Hepatocyte (in vitro differentiated cells): ENCODE data around the gene FNDC3B. TPM values are rescaled to one million over a fixed set of nuclear protein-coding genes. Genes with fewer than 3 reads are reported as not detected.

ENCODE experiments used
- DNase-seq: peaks from one replicate; pipeline ENCODE4 v3.0.0-alpha.2; 2016; ENCODE audit warnings: low spot score
- H2AFZ ChIP-seq: fragments of 200-600 bp; sonication (generic); 2 replicates; pipeline ENCODE4 v1.6.0; 2016; ENCODE audit warnings: antibody characterized with exemption, mild to moderate bottlenecking
- H3K27ac ChIP-seq: fragments of 200-600 bp; sonication (generic); 2 replicates; pipeline ENCODE4 v1.5.1; 2016; ENCODE audit warnings: mild to moderate bottlenecking
- H3K27me3 ChIP-seq: fragments of 200-600 bp; sonication (generic); 2 replicates; pipeline ENCODE4 v1.6.1; 2016
- H3K36me3 ChIP-seq: fragments of 200-600 bp; sonication (generic); replicated peaks from 2 replicates; pipeline ENCODE4 v1.5.1; 2016; ENCODE audit warnings: low read depth; ENCODE audit not compliant: insufficient read depth
- H3K4me1 ChIP-seq: fragments of 200-600 bp; sonication (generic); 2 replicates; pipeline ENCODE4 v1.5.1; 2016; ENCODE audit warnings: mild to moderate bottlenecking, moderate library complexity; ENCODE audit not compliant: insufficient read depth
- H3K4me2 ChIP-seq: fragments of 200-600 bp; sonication (generic); 2 replicates; pipeline ENCODE4 v1.6.0; 2016
- H3K4me3 ChIP-seq: fragments of 200-600 bp; sonication (generic); 2 replicates; pipeline ENCODE4 v1.5.1; 2016; ENCODE audit warnings: mild to moderate bottlenecking
- H3K79me2 ChIP-seq: fragments of 200-600 bp; sonication (generic); 2 replicates; pipeline ENCODE4 v1.6.0; 2017; ENCODE audit warnings: mild to moderate bottlenecking
- H3K9me2 ChIP-seq: fragments of 200-600 bp; sonication (generic); replicated peaks from 2 replicates; pipeline ENCODE4 v1.6.0; 2017; ENCODE audit warnings: mild to moderate bottlenecking; ENCODE audit not compliant: insufficient read depth
- H3K9me3 ChIP-seq: fragments of 200-600 bp; sonication (generic); 2 replicates; pipeline ENCODE4 v1.5.1; 2016; ENCODE audit warnings: low read depth, mild to moderate bottlenecking
- H4K20me1 ChIP-seq: fragments of 200-600 bp; sonication (generic); 2 replicates; pipeline ENCODE4 v1.6.0; 2016; ENCODE audit warnings: mild to moderate bottlenecking; ENCODE audit not compliant: insufficient read depth, poor library complexity, severe bottlenecking
- CTCF ChIP-seq: fragments of 200-600 bp; sonication (generic); IDR thresholded peaks from 2 replicates; pipeline ENCODE4 v1.5.1; 2016; ENCODE audit warnings: antibody characterized with exemption, mild to moderate bottlenecking; ENCODE audit not compliant: poor library complexity
- EZH2 ChIP-seq: fragments of 200-600 bp; sonication (generic); IDR thresholded peaks from 2 replicates; pipeline ENCODE4 v1.6.1; 2016; ENCODE audit warnings: antibody characterized with exemption, mild to moderate bottlenecking, borderline replicate concordance
- EZH2phosphoT487 ChIP-seq: fragments of 200-600 bp; sonication (generic); IDR thresholded peaks from one replicate; pipeline ENCODE4 v1.6.1; 2018; ENCODE audit warnings: antibody characterized with exemption, mild to moderate bottlenecking, low read depth, moderate library complexity; ENCODE audit not compliant: unreplicated experiment, severe bottlenecking
- WGBS: methylation state at CpG from one replicate; pipeline ENCODE4 v1.1.6; 2016; ENCODE audit warnings: low lambda C conversion rate; ENCODE audit errors: missing lambda C conversion rate; 5-methylcytosine and 5-hydroxymethylcytosine counted together
- polyA plus RNA-seq: library from polyadenylated mRNA; unstranded; fragments of >200 nt; fragmentation: Nextera tagmentation; extraction: Ambion mirVana; gene quantifications from 2 replicates; pipeline ENCODE4 v1.2.1, GENCODE V29; 2016
- total RNA-seq: library from RNA; depleted of rRNA; stranded (reverse); fragments of >200 nt; gene quantifications from 2 replicates; pipeline ENCODE4 v1.2.3, GENCODE V29; 2014

The FNDC3B gene
- total and polyA plus RNA-seq, 2 experiments from 2014 or later = 61.2 to 113 TPM

- no peak overlapping the region for H3K27ac ChIP-seq
- no peaks in the 10 kb centered on the region for H3K9me2 ChIP-seq
- H3K4me3 ChIP-seq = no peak overlapping the region
- 83% methylated on average over 3 of the region's 3 CpGs for WGBS
- no peak overlapping the region for H3K4me2 ChIP-seq
- H3K36me3 ChIP-seq = no peaks in the 10 kb centered on the region
- H3K79me2 ChIP-seq = peaks cover 89% of the 10 kb centered on the region
- no peak overlapping the region for H2AFZ ChIP-seq
- peaks cover 20% of the 10 kb centered on the region for H3K4me1 ChIP-seq
- no peak for DNase-seq
- H3K9me3 ChIP-seq = no peaks in the 10 kb centered on the region
- TF ChIP-seq CTCF = no peak
- no peak for TF ChIP-seq EZH2phosphoT487
- TF ChIP-seq EZH2 = no peak
- H3K27me3 ChIP-seq = no peaks in the 10 kb centered on the region
- no peaks in the 10 kb centered on the region for H4K20me1 ChIP-seq
Measured at GRCh38 chr3:172148702-172149565, 109.6 kb downstream of the FNDC3B start.

- no peaks in the 10 kb centered on the region for H3K27me3 ChIP-seq
- no peak overlapping the region for H3K4me3 ChIP-seq
- WGBS = 91% methylated on average over 3 of the region's 3 CpGs
- H3K79me2 ChIP-seq = peaks cover 86% of the 10 kb centered on the region
- no peaks in the 10 kb centered on the region for H4K20me1 ChIP-seq
- no peaks in the 10 kb centered on the region for H3K9me2 ChIP-seq
- peaks cover 24% of the 10 kb centered on the region for H3K4me1 ChIP-seq
- H3K9me3 ChIP-seq = no peaks in the 10 kb centered on the region
- no peak overlapping the region for H3K4me2 ChIP-seq
- H2AFZ ChIP-seq = no peak overlapping the region
- TF ChIP-seq EZH2 (no peak), EZH2phosphoT487 (no peak), CTCF (no peak)
- no peak for DNase-seq
- H3K36me3 ChIP-seq = no peaks in the 10 kb centered on the region
- no peak overlapping the region for H3K27ac ChIP-seq
Measured at GRCh38 chr3:172150268-172150667, 110.9 kb downstream of the FNDC3B start.

- Histone ChIP-seq H3K4me3 (no peak overlapping the region), H3K27ac (no peak overlapping the region), H3K9me2 (no peaks in the 10 kb centered on the region), H3K36me3 (no peaks in the 10 kb centered on the region), H3K4me1 (peaks cover 31% of the 10 kb centered on the region), H3K27me3 (no peaks in the 10 kb centered on the region), H3K9me3 (no peaks in the 10 kb centered on the region), H3K4me2 (no peak overlapping the region), H2AFZ (no peak overlapping the region), H4K20me1 (no peaks in the 10 kb centered on the region), H3K79me2 (peaks cover 86% of the 10 kb centered on the region)
- 74% methylated on average over 5 of the region's 5 CpGs for WGBS
- DNase-seq = no peak
- TF ChIP-seq EZH2phosphoT487 (no peak), EZH2 (no peak), CTCF (no peak)
Measured at GRCh38 chr3:172150913-172151650, 111.7 kb downstream of the FNDC3B start.
